NCI-H446 treated with DMSO at 0.1 percent for 48 hours (cell line): Measurements from ENCODE around the gene TMEM45A.
A peak's percentile ranks its signal among the peaks of the same experiment; 100 is the strongest.
"Not testable (repeated sequence)": the region's sequence is repeated elsewhere in the genome, so short reads cannot be mapped to it uniquely, and the experiment has no call there.

Source experiments
- DNase-seq: peaks from one replicate; lab custom pipeline; 2025; lab: John Stamatoyannopoulos, UW

Gene TMEM45A

GRCh38 chr3:100492059-100493006, at the start of gene TMEM45A:
TMEM45A (plus strand) TSS chr3:100492619; CDS start chr3:100555212, 62,593 bp downstream.
- DNase-seq, result peak; percentile 65

GRCh38 chr3:100443690-100444089, 48.7 kb upstream of the TMEM45A start:
- no peak for DNase-seq

GRCh38 chr3:100447067-100447466, 45.4 kb upstream of the TMEM45A start:
- DNase-seq, result not testable (repeated sequence)

GRCh38 chr3:100448079-100448478, 44.3 kb upstream of the TMEM45A start:
- no peak for DNase-seq

GRCh38 chr3:100449214-100449613, 43.2 kb upstream of the TMEM45A start:
- no peak for DNase-seq

- DNase-seq, result no peak
These were observed 37.7 kb upstream of the TMEM45A start for GRCh38 chr3:100454677-100455076.

- DNase-seq, result no peak
These were observed 36.4 kb upstream of the TMEM45A start for GRCh38 chr3:100455841-100456550.

GRCh38 chr3:100456745-100457144, 35.7 kb upstream of the TMEM45A start:
- DNase-seq, result no peak

- DNase-seq, result no peak
These were observed 34.6 kb upstream of the TMEM45A start for GRCh38 chr3:100457811-100458210.

- no peak for DNase-seq
These were observed 33.6 kb upstream of the TMEM45A start for GRCh38 chr3:100458814-100459213.

- no peak for DNase-seq
These were observed 29.4 kb upstream of the TMEM45A start for GRCh38 chr3:100463002-100463401.

- DNase-seq, result no peak
These were observed 28.7 kb upstream of the TMEM45A start for GRCh38 chr3:100463646-100464155.

GRCh38 chr3:100465892-100466777, 26.3 kb upstream of the TMEM45A start:
- no peak for DNase-seq

- DNase-seq, result no peak
These were observed 25.3 kb upstream of the TMEM45A start for GRCh38 chr3:100467133-100467532.

GRCh38 chr3:100468676-100469075, 23.7 kb upstream of the TMEM45A start:
- DNase-seq, result no peak

GRCh38 chr3:100470951-100471350, 21.5 kb upstream of the TMEM45A start:
- DNase-seq, result no peak

- DNase-seq, result no peak
These were observed 21.0 kb upstream of the TMEM45A start for GRCh38 chr3:100471444-100471843.

- DNase-seq, result not testable (repeated sequence)
These were observed 14.5 kb upstream of the TMEM45A start for GRCh38 chr3:100477851-100478360.

- DNase-seq, result not testable (repeated sequence)
These were observed 13.9 kb upstream of the TMEM45A start for GRCh38 chr3:100478521-100478920.

- DNase-seq, result no peak
These were observed 12.3 kb upstream of the TMEM45A start for GRCh38 chr3:100480081-100480480.

GRCh38 chr3:100482176-100482575, 10.2 kb upstream of the TMEM45A start:
- no peak for DNase-seq

GRCh38 chr3:100483529-100483928, 8.9 kb upstream of the TMEM45A start:
- no peak for DNase-seq
